B cell (primary cell): ENCODE data around the gene CHD5.

Source experiments
- EZH2 ChIP-seq: IDR thresholded peaks from 2 replicates; pipeline ENCODE4 v1.6.1; 2012; ENCODE audit warnings: borderline replicate concordance, low read depth, mild to moderate bottlenecking, moderate library complexity, low read length; ENCODE audit not compliant: insufficient read depth, poor library complexity, severe bottlenecking
- TF ChIP-seq, protein P1 (sequence below): fragments of 200-600 bp; IDR thresholded peaks from one replicate; pipeline ENCODE4 v1.8.0; 2022; ENCODE audit warnings: antibody characterized with exemption, mild to moderate bottlenecking

GRCh38 chr1:6072774-6073479 is 107.2 kb downstream of the CHD5 start:
- TF ChIP-seq, protein P1, sequence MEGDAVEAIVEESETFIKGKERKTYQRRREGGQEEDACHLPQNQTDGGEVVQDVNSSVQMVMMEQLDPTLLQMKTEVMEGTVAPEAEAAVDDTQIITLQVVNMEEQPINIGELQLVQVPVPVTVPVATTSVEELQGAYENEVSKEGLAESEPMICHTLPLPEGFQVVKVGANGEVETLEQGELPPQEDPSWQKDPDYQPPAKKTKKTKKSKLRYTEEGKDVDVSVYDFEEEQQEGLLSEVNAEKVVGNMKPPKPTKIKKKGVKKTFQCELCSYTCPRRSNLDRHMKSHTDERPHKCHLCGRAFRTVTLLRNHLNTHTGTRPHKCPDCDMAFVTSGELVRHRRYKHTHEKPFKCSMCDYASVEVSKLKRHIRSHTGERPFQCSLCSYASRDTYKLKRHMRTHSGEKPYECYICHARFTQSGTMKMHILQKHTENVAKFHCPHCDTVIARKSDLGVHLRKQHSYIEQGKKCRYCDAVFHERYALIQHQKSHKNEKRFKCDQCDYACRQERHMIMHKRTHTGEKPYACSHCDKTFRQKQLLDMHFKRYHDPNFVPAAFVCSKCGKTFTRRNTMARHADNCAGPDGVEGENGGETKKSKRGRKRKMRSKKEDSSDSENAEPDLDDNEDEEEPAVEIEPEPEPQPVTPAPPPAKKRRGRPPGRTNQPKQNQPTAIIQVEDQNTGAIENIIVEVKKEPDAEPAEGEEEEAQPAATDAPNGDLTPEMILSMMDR = no peak
- no peak for TF ChIP-seq EZH2
